ENCODE data around the gene ATL1. TPM values are rescaled to one million over a fixed set of nuclear protein-coding genes. Genes with fewer than 3 reads are reported as not detected.

ATL1 gene
- total and polyA plus RNA-seq, 2 of the 13 experiments (the other 11 are each of a cell fraction or from before 2014, with no cell fraction given), result 0.60 to 0.65 TPM

DNA sequence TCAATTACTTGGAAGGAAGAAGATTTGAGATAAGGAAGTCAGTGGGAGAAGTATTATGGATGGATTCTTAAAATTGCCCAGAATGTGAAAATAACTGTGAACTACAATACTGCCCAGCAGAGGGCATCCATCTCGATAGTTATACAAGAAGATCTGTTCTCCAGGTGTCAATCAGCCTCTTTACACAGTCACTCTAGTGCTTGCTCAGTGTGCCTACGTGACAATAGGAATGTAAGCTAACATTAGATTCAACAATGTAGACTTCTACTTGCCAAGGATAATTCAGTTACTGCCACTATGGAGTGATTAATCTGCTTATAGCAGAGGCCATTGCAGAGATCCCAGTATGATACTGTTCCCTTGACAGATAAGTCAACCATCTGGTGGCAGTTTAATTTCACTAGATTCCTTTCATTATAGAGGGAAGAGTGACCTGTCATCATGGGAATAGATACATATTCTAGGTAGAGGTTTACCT lies 17.0 kb upstream of the ATL1 start (continued):
- TF ChIP-seq ZNF318 (CRISPR knock-in tag; IDR thresholded peaks at IDR 0.05), result no peak
- no peak for TF ChIP-seq E2F5 (CRISPR knock-in tag; conservative IDR thresholded peaks at IDR 0.05)
- TF ChIP-seq RFX1 (IDR thresholded peaks at IDR 0.05), result no peak
- TF ChIP-seq, protein P1, sequence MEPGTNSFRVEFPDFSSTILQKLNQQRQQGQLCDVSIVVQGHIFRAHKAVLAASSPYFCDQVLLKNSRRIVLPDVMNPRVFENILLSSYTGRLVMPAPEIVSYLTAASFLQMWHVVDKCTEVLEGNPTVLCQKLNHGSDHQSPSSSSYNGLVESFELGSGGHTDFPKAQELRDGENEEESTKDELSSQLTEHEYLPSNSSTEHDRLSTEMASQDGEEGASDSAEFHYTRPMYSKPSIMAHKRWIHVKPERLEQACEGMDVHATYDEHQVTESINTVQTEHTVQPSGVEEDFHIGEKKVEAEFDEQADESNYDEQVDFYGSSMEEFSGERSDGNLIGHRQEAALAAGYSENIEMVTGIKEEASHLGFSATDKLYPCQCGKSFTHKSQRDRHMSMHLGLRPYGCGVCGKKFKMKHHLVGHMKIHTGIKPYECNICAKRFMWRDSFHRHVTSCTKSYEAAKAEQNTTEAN (CRISPR knock-in tag; conservative IDR thresholded peaks at IDR 0.05), result no peak
- no peak for TF ChIP-seq ZBTB21 (CRISPR knock-in tag; IDR thresholded peaks at IDR 0.05)
- no peak for TF ChIP-seq FOXP1 (IDR thresholded peaks at IDR 0.05)
- no peak for TF ChIP-seq FOXP1 (CRISPR knock-in tag; IDR thresholded peaks at IDR 0.05)
- no peak for TF ChIP-seq SOX13 (IDR thresholded peaks at IDR 0.05)
- TF ChIP-seq SOX13 (CRISPR knock-in tag; conservative IDR thresholded peaks at IDR 0.05 in 1 of 2, IDR thresholded peaks at IDR 0.05 in 1 of 2), result peak in 1 of 2 experiments; percentile 24; a peak in 1 of 4 replicates
- TF ChIP-seq TRIM24 (CRISPR knock-in tag; IDR thresholded peaks at IDR 0.05), result no peak
- TF ChIP-seq ZNF124 (CRISPR knock-in tag; IDR thresholded peaks at IDR 0.05), result no peak
- no peak for TF ChIP-seq ZNF891 (CRISPR knock-in tag; IDR thresholded peaks at IDR 0.05)
- TF ChIP-seq YEATS2 (CRISPR knock-in tag; IDR thresholded peaks at IDR 0.05; ENCODE audit: borderline replicate concordance), result no peak
- no peak for TF ChIP-seq ZNF609 (CRISPR knock-in tag; IDR thresholded peaks at IDR 0.05; ENCODE audit: borderline replicate concordance)
- no peak for TF ChIP-seq CREB1 (IDR thresholded peaks at IDR 0.05)
- peak; percentile 43; the same call in 1 of the 2 replicates for TF ChIP-seq CREB1 (CRISPR knock-in tag; IDR thresholded peaks at IDR 0.05)
- no peak for TF ChIP-seq SAFB2 (CRISPR knock-in tag; IDR thresholded peaks at IDR 0.05; ENCODE audit: borderline replicate concordance, low read depth)

All from HepG2 (cell line).